NCI-H2196 (cell line): ENCODE measurements around the gene FAM204A.

Experiments used
- DNase-seq: peaks from one replicate; lab custom pipeline; 2025; ENCODE audit not compliant: unreplicated experiment; lab: John Stamatoyannopoulos, UW

The FAM204A gene

DNA sequence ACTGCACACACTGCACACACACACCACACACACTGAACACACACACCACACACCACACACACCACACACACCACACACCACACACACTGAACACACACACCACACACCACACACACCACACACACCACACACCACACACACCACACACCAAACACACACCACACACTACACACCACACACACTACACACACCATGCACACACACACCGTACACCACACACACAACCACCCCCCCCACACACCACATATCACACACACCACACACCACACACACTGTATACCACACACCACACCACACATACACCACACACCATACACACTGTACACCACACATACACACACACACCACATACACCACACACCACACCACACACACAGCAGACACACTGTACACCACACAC is 59.5 kb downstream of the FAM204A start:
- DNase-seq = no peak

DNA sequence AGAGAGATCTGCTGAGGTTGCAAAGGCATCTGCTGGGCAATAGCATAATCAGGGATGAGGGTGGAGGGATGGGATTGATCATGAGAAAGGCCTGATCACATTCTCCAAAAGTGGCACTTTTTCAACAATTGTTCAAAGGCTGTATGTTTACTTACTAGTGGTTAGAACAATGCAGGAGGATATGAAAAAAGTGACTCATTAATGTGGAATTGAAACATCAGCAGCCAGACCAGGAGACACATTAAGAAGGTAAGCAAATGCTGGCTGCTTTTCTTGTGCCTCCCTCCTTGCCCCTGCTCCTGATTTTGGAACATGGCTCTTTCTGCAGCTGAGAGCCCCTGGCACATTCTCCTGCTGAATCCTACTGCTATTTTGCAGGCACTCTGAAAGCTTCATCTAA is 63.5 kb downstream of the FAM204A start:
- DNase-seq = no peak

DNA sequence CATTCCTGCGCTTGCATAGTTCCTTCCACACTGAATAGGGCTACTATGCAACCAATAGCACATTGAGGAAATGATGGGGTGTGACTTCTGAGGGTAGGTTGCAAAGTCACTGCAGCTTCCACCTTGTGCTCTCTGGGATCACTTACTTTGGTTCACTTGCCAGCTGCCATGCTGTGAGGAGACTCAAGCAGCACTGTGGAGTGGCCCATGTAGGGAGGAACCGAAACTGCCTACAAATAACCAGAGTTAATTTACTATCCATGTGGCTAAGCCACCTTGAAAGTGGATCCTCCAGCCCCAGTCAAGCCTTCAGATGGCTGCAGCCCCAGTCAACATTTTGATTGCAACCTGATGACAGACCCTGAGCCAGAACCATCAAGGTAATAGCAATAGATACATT is 64.3 kb downstream of the FAM204A start:
- no peak for DNase-seq

DNA sequence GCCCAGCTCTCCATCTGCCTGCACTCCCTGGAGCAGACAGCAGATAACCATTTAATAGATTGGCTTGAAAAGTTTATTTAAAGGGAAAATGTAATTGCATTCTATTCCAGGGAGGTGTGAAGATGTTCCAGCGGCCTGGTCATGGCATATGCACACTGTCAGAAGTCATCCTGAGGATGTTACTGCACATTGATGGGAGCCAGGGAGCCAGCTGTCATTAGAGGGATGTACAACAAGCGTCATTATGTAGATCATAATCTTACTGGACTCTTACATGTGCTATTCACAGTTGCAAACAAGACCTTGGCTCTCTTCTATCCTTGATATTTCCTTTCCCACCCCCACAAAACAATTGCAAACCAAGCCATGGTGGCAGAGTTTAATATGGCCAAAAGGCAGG is 65.4 kb downstream of the FAM204A start:
- DNase-seq = no peak

DNA sequence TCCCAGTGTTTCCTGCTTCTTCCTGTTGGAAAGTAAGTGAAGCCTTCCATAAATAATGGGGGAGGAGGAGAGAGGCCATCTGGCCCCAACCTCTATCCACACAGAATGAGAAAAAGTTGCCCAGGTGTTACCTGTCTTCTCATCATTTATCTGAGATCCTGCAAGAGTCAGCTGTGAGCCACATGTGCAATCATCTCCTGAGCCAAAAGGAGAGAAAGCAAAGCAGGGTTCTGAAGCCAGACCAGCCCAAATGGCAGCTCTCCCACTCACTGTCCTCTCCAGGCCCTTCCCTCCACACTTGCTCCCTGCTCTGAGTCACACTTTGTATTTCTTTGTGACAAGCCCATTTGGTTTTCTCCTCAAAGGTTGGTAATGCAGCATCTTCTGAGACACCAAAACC is 65.9 kb downstream of the FAM204A start:
- DNase-seq = no peak

DNA sequence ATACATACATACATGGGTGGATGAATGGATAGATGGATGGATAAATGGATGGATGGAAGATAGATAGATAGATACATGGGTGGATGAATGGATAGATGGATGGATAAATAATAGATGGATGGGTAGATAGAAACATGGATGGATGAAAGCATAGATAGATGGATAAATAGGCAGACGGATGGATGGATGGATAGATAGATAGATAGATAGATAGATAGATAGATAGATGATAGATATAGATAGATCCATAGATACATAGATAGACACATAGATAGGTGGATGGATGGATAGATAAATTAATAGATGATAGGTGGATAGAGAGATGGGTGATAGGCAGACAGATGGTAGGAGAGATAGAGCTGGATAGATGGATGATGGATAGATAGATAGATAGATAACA is 68.5 kb downstream of the FAM204A start:
- no peak for DNase-seq

DNA sequence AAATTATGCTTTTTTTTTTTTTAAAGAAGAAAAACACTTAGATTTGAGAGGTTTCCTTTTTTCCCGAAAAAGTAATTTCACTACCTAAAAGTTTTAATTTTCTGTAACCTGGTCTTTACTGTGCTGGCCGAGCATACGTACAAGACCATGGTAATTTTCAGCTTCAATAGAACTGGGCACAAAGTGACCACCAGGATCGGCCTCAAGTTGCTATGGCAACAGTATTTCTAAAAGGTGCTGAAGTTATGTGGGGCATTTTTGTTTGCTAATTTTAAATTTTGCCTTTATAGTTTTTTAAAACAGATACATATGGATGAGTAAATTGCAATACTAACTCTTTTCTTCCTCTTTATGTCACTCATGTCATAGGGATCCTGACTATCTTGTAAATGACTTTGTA is 69.4 kb downstream of the FAM204A start:
- DNase-seq = no peak

DNA sequence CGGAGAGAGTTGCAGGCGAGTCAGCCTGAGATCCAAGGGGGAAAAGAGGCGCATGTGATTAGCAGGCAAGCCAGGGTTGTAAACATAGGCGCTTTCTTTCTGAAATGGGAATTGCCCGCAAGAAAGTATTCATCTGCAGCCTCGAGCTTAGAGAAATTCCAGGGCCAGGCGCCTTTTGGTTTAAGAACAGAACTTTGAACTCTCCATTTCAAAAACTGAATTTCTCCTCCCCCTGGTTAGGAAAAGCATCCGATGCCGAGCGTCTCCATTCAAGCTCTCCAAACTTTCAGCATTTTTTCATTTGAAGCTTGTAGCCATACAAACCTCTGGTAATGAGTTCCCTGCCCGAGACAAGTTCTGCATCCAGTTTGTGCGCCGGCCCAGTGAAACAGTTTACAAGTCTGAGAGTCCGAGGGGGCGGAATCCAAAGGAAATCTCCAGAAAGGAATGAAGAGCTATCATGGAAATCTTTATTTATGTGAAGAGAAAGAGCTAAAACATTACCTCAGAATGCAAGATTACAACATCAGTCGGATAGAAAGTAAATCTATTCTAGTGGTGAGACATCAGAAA is 69.9 kb downstream of the FAM204A start:
- no peak for DNase-seq

DNA sequence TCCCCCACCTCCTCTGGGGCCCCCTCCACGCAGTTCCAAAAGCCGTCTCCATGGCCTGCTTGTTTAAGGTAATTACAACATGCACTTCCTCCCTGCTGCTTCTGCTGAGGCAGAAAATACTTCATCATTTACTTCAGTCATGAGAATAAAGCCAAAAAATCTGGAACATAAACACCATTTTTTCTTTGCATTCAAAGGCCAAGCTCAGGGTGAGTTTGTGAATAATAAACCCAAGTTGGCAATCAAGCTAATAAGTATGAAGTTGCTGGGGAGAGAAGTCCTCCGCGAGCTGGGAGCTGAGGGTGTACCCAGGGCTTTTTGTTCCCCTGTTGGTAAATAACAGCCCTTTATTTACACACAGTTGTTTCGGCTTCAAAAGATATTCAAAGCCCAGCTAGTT is 70.5 kb downstream of the FAM204A start:
- DNase-seq = no peak

DNA sequence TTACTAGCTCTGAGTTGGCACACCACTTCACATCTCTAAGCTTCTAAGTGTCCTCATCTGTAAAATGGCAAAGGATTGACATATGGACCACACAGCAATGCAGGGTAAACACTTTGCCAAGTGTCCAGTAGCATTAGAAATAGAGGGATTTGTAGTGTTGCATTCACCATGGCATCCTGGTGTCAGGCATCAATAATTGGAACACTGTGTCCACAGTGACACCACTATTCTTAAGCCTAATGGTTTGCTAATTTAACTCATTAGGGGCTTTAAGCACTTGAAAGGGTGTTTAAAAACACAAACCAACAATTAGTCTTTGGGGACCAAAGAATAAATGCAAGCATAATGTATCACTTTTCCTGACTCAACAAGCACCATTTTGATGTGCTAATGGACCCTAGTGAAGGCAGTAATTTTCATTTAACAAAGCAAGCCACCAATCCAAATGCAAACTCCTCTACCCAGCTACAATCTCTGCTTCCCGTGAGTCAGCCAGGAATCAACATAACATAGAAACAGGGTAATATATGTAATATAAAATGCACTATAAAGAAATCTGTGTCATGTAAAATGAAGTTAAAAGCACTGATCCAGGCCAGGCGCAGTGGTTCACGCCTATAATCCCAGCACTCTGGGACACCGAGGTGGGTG is 75.9 kb downstream of the FAM204A start:
- DNase-seq = no peak

DNA sequence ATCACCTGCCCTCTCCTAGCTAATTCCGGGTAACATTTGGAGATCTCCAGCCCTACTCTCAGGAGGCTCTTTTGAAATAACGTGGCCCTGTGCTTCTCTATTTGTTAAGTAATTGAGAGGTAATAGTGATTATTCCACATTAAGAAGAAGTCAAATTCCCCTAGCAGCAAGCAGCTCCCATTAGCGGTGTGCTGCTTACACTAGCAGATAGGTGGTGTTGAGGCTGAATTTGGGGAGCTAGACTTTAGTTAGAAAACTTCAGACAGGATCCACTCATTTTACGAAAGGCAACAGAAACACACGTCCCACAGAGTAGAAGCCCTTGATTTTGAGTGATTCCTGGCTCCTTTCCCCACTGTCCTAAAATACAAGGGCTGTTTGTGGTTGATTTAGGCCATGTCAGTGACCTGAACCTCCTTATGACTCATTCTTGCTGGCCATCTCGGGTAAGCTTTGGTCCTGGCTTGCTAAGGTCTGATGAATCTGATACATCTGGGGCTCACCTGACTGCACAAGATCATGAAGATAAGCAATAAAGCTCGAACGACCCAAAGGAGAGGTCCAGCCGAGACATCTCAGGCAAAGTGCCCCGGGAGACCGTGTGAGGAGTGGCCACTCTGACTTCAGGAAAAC is 77.2 kb downstream of the FAM204A start:
- no peak for DNase-seq

DNA sequence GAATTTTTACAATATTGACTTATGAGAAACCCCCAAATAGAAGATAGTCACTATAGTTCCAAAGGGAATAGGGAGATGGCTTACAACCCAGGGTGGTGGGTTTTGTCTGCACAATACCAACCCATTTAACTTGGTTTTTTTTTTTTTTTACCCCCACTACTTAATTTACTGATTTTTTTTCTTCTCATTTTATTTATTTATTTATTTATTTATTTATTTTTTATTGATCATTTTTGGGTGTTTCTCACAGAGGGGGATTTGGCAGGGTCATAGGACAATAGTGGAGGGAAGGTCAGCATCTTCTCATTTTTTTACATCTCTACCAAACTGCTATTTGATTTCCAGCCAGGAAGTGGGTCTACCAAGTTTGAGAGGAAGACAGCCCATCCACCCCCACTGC is 77.9 kb downstream of the FAM204A start:
- DNase-seq = no peak

DNA sequence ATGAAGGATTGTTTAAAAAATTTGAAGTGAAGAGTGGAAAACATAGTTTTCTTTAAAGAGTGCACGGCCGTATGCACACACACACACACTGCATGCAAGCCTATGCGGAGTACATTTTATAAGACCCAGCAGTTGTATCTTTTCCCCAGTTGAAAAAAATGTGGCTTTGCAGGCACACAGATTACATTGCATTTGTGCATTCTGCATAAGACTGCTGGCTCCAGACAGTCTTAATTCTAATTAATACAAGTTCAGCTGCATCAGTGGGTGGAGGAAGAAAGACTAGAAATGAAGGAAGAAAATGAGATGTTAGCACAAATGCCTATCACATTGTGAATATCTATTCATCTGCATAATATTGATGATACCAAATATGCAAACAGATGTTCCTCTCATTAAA is 79.6 kb downstream of the FAM204A start:
- no peak for DNase-seq

DNA sequence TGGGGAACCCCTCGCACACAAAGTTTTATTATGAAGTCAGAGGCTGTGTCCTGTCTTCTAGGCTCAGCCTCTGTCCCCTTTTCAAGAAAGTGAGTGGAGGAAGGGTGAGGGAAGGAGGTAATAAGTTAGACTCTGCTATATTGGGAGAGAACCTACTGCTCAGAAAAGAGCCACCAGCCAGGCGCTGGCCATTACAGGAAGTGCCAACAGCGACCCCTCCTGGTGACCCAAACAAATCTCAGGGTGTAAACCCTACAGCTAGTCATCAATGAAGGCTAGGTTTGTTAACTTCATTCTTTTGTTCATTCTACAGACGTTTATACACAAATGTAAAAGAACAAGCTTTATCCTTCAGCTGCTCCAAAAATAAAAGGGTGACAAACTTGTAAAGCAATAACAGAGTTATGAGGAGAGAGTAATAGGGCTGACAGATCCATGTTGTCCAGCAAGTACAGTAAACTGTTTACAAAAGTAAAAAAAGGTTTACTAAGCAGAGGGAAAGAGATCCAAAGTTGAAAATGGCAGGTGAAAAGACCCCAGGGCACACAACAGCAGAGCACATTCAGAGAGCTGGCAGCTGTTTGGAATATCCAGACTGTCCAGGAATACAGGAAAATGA is 82.7 kb downstream of the FAM204A start:
- no peak for DNase-seq

DNA sequence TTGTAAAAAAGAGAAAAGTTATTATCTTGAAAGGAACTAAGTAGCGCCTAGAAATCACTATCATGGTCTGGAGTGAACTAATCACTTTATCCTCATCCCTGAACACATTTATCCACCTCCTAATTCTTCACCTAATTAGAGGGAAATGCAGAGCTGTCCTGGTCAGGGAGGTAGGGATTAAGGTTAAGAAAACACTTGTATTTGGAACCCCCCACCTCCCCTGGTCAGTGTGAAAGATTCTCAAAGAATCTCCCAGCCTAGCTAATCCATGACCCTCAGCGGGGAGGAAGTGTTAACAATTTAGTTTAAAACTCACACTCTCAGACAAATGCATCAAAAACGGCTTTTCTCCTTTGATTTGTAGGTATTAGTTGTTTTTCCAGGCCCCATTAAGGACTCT is 83.8 kb downstream of the FAM204A start:
- DNase-seq = no peak

DNA sequence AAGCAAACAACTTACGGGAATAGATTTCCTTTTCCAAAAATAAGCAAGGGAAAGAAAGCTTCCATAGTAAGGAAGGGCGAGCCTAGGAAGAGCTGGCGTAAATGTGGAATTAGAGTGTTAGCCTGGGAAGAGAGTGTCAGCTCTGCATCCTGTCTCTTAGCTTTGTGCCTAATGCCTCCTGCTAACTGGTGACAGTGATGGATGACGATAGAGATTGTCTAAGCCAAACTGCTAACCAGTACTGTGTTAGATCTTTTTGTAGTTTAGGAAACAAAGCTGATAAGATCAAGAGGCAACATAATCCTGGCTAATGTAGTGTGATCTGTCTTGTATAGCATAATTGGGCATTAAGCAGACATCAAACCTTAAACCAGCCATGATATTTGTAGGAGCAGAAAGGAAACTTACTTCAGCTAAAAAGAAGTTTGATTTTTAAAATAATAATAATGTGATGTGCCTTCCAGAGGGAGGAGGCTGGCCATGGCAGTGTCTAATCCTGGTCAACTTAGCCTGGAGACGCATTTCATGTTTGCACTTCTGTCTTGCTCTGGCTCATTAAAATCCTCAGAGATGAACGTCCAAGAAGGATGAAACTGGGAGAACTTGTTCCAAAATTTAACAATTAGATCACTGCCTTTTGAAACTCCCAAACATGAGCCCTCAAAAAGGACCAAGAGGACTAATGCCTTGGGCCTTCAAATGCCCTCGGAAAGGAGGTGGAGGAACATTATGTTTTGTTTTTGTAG is 85.1 kb downstream of the FAM204A start:
- DNase-seq = no peak

DNA sequence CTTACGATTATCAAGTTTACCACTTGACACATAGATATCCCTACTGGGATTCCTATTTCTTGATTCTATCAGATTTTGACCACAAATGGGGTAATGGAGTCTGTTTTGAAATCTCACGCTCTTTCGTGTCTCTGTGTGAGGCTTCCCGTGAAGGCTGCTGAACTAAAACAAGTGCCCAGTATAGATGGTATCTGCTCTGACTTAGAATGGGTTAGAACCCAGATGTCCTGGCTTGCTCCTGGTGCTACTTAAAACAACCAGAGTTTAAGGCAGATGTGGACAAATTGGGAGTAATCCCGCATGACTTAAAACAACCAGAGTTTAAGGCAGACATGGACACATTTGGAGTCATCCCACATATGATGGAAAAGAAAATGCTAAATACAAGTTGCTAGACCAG is 85.9 kb downstream of the FAM204A start:
- no peak for DNase-seq

DNA sequence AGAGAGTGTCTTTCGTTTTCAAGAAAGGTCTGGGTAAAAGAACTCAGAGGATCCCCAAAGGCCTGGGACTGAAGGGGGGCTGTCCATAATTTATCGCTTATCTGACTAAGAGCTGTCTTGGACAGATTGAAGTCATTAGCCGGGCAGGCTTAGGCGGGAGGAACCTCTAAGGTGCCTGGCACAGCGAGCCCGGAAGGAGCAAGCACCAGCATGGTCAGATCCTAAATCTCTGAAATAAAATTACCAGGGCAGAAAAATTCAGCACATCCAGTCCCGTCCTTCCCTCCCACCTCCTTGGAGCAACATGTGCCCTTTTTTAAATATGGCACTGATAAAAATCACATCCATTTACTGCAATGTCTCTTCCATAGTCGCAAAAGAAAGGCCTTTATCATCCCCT is 86.8 kb downstream of the FAM204A start:
- no peak for DNase-seq

DNA sequence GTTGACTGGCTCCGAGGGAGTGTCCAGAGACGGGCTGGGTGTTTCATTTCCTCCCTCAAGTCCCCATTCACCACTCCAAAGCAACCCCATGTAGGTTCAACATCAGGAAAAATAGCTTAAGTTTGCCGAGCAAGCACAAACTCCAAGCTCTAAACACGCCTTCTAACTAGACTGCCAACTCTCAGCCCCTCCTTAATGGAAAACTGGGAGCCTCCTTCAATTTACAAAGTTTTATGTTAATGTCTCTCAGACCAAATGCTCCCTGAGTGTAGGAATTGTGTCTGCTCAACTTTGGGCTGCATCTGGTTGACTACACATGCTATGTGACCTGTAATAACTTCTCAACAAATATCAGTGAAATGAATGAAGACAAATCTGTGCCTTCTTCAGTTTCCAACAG is 87.5 kb downstream of the FAM204A start:
- no peak for DNase-seq

DNA sequence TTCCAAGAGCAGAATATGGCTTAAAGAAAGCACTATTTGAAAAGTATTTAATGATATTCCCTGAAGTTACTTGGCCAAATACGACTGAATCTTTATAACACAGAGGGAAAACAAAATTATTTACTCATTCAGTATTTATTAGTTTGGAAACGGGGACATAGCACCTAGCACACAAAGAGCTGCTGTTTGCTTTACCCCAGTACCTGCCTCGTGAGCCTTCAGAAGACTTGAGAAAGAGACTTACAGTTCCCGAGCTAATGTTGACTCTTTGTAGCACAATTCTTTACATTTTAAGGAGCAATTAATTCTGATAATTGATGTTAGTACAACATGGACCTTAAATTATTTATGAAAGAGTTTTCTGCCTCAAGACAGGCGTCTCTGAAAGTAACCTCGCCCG is 88.7 kb downstream of the FAM204A start:
- no peak for DNase-seq

DNA sequence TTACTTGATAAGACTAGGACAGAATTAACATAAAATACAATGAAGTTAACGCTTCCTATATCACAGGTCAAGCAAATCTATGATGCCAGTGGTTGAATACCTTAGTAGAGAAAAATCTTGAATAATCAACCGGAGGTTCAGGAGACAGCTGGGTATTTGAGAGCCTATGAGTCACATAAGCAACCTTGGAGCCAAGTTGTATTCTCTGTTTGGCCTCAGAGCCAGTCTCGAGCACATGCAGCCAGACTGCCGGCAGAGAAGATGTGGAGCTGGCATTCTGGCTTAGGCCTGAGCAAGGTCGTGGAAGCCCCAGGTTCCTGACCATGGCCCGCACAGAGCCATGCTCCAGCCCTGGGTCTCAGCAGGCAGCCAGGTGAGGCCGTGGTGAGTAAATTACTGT is 90.3 kb downstream of the FAM204A start:
- DNase-seq = peak; percentile 52

DNA sequence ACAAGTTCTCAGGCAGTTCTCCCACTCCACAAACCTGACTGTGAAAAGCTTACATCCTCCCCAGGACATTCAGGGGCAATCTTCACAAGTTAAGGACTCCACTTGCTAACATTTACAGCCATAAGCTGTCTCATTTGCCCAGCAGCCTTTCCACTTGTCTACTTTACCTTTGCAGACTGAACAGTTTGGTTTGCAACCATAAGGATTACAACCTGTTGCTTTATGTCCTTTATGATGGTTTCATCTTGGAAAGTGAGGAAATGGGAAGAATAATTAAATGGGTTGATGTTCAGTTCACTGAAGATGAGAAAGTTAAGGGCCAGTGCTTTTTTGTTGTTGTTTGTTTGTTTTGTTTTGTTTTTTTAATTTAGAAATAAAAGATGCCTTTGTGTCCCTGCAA is 92.4 kb downstream of the FAM204A start:
- no peak for DNase-seq
